ENCODE results near the gene MEGF11. TPM values are rescaled to one million over a fixed set of nuclear protein-coding genes. Genes with fewer than 3 reads are reported as not detected.

The MEGF11 gene
- 3.9 TPM for polyA plus RNA-seq (ENCODE audit: insufficient read length)
- long read RNA-seq, donor 1 = 0 reads
- long read RNA-seq, donor 2 = 0 reads
- long read RNA-seq, donor 3 = 0 reads
- long read RNA-seq, donor 4 = 0 reads
- long read RNA-seq, donor 5 = 0 reads
- long read RNA-seq, donor 6 = 0 reads
- long read RNA-seq, donor 7 = 0 reads
- long read RNA-seq, donor 8 = 0 reads

DNA sequence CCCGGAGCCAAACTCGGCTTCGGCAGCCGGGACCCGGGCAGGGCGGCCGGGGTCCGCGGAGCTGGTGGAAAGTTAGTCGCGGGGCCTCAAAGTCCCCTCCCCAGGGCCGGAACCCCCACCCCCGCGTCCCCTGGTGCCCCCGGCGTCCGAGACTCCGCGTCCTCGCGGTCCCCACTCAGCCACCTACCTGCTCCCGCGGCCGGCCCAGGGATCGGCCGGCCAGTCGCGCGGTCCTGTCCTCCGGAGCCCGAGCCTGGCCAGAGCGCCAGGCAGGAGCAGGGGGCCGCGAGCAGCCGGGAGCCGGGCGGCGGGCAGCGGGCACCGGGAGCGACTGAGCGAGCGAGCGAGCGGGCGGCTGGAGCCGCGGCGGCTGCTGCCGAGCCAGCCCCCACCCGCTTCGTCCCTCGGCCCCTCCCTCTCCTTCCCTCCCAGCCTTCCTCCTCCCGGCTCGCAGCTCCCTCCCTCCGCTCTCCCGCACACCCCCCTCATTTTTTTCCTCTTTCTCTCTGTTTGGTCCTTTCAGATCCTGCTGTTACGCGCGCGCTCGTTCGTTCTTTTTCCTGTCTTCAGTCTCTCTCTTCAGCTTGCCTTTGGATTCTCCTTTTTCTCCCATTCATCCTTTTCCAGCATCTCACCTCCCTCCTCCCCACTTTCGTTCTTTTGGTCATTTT, at the start of gene MEGF11:
MEGF11 (minus strand) TSS at position 333 of the 671 bp plus-strand sequence. CDS start 125,347 bp downstream, outside the sequence.
- peak; percentile 41 for DNase-seq

DNA sequence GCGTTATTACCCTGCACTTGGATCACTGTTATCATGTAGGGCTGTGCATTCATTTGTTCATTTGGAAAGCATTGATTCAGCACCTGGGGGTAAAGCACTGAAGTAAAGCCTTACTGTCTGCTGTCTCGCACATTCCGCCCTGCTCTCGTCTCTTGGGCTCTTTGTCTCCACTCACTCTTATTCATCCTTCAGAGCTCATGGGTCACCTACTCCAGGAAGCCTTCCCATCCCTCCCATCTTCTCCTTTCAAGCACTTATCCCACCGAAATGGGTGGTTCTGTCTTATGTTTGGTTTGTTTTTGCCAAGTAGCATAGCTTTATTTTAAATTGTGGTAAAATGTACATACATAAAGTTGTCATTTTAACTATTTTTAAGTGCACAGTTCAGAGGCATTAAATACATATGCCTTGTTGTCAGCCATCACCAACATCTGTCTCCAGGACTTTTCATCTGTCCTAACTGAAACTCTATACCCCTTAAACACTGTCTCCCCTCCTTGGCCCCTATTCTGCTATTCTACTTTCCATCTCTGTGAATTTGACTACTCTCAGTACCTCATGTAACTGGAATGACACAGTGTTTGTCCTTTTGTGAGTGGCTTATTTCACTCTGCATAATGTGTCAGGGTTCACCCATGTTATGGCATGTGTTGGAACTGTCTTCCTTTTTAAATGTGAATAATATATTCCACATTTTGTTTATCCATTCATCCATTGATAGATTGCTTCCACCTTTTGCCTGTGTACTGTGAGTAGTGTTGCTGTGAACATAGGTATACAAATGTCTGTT, 49.1 kb upstream of the MEGF11 start:
- no peak for DNase-seq

DNA sequence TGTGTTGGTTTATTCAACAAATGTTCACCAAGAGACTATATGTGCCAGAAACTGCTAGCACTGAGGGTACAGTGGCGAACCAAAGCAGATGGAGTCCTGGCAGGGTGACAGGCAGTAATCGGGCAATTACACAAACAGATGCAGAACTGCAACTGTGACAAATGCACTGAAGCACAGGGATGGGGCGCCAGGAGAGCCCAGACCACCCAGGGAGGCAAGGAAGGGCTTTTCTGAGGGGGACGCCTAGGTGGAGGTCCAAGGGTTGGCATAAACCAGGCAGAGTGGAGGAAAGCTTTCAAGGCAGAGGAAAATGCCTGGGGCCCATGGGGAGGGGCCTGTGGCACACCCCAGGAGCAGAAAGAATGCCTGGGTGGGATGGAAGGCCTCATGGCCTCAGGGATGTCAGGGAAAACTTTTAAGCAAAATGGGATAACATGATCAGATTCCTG, 45.3 kb upstream of the MEGF11 start:
- DNase-seq = no peak

DNA sequence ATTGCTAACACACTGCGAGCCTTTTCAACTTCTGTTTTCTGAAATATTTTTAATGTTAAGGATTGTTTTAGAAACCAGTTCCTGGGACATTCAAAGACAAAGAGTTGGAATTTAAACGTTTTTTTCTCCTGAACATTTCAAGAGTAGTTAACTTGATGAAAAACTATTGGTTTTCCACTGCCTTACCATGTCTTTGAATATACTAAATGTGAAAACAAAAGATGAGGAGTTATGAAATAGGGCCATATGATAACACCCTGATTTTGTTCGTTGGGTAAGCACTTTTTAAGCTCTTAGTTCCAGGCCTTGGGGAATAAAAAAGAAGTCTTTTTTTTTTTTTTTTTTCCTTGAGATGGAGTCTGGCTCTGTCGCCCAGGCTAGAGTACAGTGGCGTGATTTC, 42.6 kb upstream of the MEGF11 start:
- no peak for DNase-seq

DNA sequence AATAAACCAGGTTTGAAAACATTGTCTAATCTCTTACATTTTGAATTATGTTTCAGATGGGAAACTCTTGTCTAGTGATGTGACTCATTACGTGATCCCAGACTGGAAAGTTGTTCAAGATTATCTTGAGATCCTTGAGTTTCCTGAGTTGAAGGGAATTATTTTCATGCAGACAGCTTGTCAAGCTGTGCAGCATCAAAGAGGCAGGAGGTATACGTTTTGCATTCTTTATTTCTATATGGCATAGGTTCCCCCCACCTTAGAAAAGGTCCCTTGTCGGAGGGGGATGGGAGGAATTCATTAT, 41.3 kb upstream of the MEGF11 start:
- no peak for DNase-seq

DNA sequence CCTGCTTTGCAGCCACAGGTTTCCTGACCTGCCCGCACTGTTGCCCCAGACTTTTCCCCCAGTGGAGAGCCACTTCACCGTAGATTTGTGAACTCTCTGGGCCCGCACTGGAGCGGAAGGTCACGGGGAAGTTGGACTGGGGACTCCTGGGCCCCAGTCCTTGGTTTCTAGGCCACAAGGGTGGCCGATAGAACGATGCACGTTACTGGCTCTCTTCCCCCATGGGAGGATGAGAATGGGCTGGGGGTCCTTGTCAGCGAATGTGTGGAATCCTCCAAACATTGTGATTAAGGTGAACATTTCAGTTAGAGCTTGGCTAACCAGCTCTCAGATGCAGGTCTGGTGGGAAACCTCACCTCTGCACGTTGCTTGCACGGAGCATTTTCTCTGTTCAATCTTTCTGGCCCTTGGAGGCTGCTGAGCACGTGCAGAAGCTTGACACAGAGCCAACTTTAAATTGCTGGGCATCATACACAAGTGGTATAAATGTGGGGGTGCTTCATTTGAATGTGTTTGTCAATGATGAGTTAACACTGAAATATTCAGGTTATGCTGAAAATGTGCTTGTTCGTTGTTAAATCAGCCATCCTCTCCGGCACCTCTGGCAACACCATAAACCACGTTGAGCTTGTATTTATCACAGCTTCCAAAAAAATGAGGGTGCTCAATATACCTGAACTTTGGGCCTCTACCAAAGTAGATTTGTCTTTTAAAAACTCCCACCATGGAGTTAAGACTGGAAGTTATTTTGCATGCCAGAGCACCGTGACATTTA, 40.8 kb upstream of the MEGF11 start:
- DNase-seq = peak; percentile 33

DNA sequence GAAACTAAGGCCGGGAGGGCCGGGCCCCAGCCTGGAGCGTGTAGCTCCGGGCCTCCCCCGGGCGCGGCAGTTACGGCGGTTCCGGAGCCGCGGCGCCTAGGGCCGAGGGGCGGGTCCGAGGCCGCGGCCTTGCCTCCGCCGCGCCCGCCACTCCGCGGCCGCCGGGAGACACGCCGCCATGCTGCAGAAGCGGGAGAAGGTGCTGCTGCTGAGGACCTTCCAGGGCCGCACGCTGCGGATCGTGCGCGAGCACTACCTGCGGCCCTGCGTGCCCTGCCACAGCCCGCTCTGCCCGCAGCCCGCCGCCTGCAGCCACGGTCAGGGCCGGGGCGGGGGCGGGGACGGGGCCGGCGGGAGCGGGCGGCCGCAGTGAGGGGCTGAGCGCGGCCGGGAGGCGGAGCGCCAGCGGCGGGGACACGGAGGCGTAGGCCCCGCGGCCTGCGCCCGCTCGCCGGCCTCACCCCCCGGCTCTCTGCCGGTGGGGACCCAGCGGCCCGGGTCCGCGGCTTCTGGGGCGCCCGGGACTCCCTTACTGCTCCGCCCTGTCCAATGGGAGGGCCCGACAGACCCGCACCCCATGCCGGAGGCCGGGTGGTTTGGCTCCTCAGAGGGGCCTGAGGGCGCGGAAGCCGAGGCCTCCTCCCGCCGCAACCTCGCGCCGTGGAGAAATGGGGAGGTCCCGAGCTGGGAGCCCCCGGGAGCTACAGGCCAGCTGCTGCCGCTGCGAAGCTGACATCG, 40.0 kb upstream of the MEGF11 start, which contains the start of gene DIS3L:
DIS3L (plus strand) TSS at position 150 of the 738 bp plus-strand sequence; CDS start at position 179, 29 bp downstream.
- DNase-seq = peak; percentile 53

DNA sequence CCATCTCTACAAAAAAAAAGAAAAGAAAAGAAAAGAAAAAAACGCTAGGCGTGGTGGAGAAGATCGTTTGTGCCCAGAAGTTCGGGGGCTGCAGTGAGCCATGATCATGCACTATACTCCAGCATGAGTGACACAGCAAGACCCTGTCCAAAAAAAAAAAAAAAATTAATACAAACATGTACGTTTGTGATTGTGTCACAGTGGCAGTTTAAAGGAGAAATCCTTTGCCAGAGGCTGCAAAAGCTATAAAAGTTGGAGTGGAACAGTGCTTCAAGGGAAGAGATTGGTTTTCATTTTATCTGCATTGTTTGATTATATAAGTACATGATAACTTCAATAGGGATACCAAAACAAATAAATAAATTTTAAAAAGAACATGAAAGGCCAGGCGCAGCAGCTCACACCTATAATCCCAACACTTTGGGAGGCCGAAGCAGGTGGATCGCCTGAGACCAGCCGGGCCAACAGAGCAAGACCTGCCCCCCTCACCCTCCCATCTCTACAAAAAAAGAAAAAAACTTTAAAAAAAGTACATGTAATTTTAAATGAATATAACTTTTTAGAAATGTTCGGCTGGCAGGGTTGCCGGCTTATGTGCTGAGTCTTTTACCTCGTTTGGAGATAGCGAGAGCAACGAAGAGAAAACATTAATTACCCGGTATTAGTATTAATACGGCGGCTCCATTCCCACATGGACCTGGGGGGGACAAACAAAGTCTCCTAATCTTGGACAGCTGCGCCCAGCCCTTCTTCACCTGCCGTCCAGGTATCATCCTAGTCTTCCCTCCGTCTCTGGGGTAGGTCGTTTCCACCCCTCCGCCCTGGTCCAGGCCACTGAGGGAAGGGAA, 39.2 kb upstream of the MEGF11 start:
- no peak for DNase-seq

DNA sequence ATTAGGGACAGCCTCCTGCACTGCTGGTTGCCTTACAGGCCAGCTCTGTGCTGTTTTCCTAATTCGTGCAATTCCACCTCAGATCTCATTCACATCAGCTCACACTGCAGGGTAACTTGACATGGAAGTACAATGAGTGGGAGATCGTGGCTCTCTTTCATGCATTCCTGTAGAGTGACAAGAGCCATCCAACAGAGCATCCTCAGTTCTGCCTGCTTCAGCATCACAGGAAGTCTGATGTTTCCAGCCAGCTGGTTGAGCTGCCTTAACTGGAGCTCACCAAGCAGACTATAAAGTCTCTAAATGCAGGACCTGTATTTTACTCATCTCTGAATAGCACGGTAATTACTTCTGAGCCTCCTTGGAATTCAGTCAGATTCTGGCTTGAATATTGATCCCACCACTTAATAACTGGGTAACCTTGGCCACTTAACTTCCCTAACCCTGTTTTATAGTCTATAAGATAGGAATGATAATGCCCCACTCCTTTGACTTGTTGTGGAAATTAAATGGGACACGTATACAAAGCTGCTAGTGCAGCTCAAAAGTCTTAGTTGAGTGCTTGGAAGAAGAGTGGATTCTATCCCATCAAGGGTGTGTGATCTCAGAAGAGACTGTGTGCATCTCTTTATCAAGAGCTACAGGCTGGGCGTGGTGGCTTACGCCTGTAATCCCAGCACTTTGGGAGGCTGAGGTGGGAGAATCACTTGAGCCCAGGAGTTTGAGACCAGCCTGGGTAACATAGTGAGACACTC, 38.4 kb upstream of the MEGF11 start:
- no peak for DNase-seq

DNA sequence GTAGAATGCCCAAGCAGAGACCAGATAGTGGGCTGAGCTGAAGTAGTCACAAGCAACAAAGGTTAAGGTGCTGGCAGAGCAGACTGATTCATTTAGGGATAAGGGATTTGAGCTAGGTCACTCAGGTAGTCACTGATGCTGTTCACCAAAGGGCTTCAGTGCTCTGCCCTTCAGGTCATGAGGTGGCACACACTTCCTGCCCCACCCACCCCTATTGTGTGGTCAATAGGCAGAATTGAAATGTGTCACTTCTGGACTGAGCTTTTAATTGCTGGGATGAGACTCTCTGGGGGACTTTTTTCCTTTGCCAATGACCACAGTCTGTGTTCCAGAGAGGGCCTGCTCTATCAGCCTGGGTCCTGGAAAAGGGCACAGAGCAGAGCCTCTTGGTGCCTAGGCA, 37.0 kb upstream of the MEGF11 start:
- no peak for DNase-seq

DNA sequence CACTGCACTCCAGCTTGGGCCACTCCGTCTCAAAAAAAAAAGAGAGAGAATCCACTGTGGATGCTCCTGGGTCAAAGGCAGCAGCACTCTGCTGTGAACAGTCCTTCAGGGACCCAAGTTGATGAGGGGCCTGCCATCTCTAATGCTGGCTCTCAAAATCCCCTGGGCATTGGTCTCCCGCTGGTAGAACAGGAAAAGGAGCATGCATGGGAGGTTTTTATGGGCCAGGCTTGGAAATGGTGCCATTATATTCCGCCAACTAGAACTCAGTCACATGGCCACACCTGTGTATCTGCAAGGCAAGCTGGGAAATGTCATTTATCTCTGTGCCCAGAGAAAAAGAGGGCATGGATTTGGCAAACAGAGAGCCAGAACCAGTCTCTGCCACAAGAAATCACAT, 36.5 kb upstream of the MEGF11 start:
- no peak for DNase-seq

DNA sequence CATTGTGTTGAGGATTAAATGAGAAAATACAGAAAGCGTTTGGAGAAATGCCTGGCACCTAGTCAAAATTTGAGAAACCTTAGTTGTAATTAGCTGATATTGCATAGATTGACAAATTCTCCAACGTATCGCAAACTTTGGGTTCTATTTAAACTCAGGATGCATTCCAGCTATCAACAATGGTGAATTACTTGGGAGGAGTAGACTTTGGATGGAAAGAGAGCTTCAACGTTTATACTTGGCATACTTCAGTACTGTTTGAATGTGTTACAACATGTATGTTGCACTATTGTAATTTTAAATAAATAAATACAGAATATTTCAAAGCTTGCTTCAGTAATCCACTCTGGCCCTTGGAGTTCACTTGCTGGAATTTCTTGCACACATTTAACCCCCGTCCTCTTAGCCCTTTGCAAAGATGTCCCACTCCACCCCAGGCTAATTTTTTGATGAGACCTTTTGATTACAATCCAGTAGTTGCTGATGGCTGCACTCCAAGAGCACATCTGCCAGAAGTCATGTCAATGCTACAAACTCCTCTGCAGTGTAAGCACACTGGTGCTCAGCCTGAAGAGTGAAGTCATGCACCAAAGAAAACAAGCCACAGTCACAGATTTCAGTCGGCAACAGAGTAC, 35.1 kb upstream of the MEGF11 start:
- DNase-seq = no peak

DNA sequence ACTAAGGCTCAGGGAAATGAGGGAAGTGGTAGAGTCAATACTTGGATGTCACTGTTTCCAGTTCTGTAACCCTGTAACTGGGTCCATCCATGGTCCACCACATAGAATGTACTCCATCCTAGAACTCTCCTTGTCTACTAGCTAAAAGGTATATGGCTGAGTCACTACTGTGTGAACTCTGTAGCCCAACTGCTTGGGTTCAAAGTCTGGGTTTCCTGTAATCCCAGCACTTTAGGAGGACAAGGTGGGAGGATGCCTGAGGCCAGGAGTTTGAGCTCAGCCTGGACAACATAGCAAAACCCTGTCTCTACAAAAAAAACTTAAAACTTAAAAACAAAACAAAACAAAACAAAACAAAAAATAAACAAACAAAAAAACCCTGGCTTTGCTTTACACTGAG, 34.5 kb upstream of the MEGF11 start:
- no peak for DNase-seq

DNA sequence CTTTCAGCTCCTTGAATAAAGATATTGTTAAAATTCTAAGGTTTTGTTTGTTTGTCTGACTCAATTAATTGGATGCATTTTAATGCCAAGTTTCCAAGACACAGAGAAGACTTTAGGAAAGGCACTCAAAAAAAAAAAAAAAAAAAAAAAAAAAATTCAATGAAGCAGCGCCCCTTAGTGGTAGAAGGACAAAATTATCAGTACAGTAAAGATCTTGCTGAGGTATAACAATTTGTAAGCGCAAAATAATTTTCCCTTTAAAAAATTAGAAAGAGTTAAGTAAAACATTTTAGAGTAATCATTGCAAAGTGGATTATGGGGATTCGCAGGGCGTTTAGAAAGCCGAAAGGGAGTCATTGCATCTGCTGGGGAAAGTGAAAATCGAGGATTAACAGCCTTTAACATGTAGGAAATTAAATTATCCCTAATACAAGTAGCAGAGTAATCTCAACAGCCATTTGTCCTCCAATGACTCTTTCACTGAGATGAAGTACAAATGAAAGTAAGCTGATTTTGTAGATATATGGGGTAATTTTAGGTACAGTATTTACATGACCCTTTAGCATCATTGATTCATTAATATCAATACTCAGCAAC, 34.0 kb upstream of the MEGF11 start:
- peak; percentile 51 for DNase-seq

DNA sequence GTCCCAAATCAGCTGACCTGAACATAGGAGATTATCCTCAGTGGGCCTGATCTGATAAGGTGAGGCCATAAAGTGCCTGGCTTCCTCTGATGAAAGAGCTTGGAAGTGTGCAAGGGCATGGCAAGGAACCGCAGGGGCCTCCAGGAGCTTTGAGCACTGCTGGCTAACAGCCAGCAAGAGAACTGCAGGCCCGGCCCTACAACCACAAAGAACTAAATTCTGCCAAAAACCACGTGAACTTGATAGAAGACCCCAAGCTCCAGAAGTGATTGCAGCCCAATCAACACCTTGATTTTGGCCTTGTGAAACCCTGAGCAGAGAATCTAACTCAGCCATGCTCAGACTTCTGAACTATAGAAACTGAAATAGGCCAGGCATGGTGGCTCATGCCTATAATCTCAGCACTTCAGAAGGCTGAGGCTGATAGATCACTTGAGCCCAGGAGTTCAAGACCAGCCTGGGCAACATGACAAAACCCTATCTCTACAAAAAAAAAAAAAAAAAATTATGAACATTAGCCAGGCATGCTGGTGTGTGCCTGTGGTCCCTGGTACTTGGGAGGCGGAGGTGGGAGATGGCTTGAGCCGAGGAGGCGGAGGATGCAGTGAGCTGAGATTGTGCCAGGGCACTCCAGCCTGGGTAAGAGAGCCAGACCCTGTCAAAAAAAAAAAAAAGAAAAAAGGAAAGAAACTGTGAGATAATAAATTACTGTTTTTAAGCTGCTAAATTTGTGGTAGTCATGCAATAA, 32.2 kb upstream of the MEGF11 start:
- DNase-seq = no peak

DNA sequence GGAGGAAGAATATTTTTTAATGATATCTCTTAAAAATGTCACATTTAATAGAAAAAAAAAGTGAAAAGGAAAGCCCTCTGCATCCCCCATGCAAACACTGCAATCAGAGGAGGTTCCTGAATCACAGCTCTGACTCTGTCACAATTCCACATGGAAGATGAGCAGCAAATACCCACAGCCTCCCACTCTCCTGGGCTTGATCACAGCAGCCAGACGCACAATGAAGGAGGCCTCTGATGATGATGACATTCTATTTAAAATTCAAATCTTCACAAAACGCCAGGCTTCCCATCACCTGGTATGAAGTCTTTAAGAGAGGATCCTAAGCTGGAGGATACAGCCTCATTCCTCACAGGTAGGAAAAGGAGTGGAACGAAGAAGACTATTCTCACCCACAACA, 30.7 kb upstream of the MEGF11 start:
- DNase-seq = no peak

DNA sequence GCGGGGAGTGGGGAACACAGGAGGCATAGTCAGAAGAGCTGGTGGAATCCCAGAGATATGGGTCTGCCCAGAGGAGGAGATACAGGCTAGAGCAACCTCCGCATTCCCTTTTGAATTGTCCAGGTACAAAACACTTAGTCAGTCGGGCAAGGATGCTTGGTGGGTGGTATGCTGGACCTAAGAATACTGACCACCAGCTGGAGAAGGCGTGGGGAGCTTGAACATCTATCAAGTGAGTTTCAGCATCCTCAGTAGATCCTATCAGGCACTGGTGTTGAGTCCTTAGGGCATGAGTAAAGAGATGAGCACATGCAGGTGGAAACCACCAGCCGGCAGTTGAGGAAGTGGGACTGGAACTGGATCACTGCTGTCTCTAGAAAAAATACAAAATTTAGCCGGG, 25.1 kb upstream of the MEGF11 start:
- DNase-seq = no peak

DNA sequence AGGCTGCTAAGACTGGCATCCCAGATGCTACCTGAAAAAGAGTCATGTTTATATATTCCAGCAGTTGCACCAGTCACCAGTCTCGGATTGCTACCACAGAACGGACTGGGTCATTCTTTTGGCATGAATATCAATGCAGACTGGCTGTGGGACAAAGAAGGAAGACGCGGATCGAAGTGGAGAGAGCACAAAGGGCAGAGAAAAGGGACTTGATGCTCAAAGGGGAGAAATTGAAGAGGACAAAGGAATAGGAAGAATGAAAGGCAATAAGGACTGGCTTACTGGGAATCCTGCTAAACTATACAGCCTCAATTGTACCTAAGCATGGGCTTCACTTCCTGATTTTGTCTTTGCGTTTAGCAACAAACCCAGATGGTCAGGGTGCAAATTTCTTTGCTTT, 24.5 kb upstream of the MEGF11 start:
- DNase-seq = no peak
